ENCODE results near the gene TNS1. TPM values are rescaled to one million over a fixed set of nuclear protein-coding genes. Genes with fewer than 3 reads are reported as not detected.

TNS1 gene
- total and polyA plus RNA-seq, 9 of the 15 experiments (the other 6 are each of a cell fraction or from before 2014, with no cell fraction given) = 0.13 to 2.7 (median 0.77) TPM

DNA sequence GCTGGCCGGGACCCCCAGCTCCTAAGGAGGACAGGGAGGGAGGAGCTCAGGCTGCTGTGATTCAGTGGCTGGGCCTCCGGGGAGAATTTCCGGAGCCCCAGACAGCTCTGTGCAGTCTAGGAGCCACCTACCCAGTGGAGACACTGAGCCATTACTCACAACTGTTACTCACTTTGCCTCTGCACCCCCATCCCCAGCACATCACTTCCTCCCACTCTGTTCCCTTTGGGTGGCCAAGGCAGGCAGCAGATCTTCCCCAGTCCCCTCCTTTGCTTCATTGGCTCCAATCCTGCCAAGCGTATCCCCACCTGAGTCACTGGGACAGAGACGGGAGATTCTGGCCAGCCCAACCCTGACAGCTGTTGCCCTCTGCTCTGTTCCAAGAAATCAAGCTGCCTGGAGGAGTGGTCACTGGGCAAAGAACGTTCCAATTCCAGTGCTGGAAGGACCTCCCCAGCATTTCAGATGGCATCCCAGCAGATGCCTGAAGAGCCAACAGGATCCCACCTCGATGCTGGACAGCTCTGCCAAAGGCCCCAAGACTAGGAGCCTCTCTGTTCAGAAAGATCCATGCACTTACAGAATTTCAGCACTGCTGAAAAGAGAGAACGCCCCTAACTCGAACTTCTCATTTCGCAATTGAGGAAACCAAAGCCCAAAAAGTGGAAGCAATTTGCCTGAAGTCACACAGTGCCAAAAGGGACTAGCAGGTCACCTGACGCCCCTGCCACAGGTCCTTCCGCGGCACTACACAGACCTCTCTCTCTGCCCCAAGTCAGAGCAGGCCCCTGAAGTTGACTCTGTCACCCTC, 68.3 kb downstream of the TNS1 start:
- Histone ChIP-seq H3K4me2 (ENCODE audit: insufficient read depth, low read length) (no peak overlapping the region), H3K79me2 (ENCODE audit: control insufficient read depth, insufficient read depth, low read length) (no peaks in the 10 kb centered on the region), H2AFZ (ENCODE audit: low read depth, low read length) (no peak overlapping the region), H4K20me1 (replicated peaks; ENCODE audit: control insufficient read depth, insufficient read depth, low read length) (no peaks in the 10 kb centered on the region), H3K9me1 (ENCODE audit: control insufficient read depth, insufficient read depth, low read length) (no peaks in the 10 kb centered on the region), H3K4me3 (no peak overlapping the region), H3K27me3 (ENCODE audit: control insufficient read depth in 2 of 2, insufficient read depth in 2 of 2, low read length in 2 of 2) (peaks cover 0 to 58% of the 10 kb centered on the region in 2 experiments; a peak in 3 of 5 replicates), H3K27ac (ENCODE audit: extremely low read depth, low read depth, low read length) (no peak overlapping the region), H3K36me3 (ENCODE audit: control insufficient read depth, insufficient read depth, low read length) (no peaks in the 10 kb centered on the region), H3K9ac (ENCODE audit: insufficient read depth in 1 of 2, low read depth in 2 of 2, low read length in 2 of 2) (no peak overlapping the region), H3K4me1 (replicated peaks in 1 of 2; ENCODE audit: control insufficient read depth in 2 of 2, insufficient read depth in 2 of 2, low read length in 2 of 2) (peaks cover 0 to 7% of the 10 kb centered on the region in 2 experiments; a peak in 2 of 5 replicates), H3K9me3 (replicated peaks; ENCODE audit: control insufficient read depth, insufficient read depth, low read depth, low read length) (no peaks in the 10 kb centered on the region)
- BruUV-seq (replicated peaks) = no TSS peak
- FAIRE-seq (no peak), ATAC-seq (no peak), DNase-seq (ENCODE audit: extremely low read depth in 1 of 4, low spot score in 3 of 4) (no peak)
- intact Hi-C loops (cut with micrococcal nuclease) = no loop called here
- TF ChIP-seq DPF2 (IDR thresholded peaks at IDR 0.05) (no peak), PRMT5 (CRISPR knock-in tag; IDR thresholded peaks at IDR 0.05) (no peak), SRSF1 (IDR thresholded peaks at IDR 0.05; ENCODE audit: low read depth, low read length) (no peak)
- TF ChIP-seq, protein P1, sequence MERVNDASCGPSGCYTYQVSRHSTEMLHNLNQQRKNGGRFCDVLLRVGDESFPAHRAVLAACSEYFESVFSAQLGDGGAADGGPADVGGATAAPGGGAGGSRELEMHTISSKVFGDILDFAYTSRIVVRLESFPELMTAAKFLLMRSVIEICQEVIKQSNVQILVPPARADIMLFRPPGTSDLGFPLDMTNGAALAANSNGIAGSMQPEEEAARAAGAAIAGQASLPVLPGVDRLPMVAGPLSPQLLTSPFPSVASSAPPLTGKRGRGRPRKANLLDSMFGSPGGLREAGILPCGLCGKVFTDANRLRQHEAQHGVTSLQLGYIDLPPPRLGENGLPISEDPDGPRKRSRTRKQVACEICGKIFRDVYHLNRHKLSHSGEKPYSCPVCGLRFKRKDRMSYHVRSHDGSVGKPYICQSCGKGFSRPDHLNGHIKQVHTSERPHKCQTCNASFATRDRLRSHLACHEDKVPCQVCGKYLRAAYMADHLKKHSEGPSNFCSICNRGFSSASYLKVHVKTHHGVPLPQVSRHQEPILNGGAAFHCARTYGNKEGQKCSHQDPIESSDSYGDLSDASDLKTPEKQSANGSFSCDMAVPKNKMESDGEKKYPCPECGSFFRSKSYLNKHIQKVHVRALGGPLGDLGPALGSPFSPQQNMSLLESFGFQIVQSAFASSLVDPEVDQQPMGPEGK (CRISPR knock-in tag; IDR thresholded peaks at IDR 0.05; ENCODE audit: borderline replicate concordance) = no peak
- TF ChIP-seq, protein P2, sequence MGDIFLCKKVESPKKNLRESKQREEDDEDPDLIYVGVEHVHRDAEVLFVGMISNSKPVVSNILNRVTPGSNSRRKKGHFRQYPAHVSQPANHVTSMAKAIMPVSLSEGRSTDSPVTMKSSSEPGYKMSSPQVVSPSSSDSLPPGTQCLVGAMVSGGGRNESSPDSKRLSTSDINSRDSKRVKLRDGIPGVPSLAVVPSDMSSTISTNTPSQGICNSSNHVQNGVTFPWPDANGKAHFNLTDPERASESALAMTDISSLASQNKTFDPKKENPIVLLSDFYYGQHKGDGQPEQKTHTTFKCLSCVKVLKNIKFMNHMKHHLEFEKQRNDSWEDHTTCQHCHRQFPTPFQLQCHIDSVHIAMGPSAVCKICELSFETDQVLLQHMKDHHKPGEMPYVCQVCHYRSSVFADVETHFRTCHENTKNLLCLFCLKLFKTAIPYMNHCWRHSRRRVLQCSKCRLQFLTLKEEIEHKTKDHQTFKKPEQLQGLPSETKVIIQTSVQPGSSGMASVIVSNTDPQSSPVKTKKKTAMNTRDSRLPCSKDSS (IDR thresholded peaks at IDR 0.05; ENCODE audit: low read depth, partially characterized antibody) = no peak
- POLR2A ChIA-PET = no interaction called here
- CTCF ChIA-PET (ENCODE audit: low intra/inter-chr PET ratio) = no interaction called here
- in situ Hi-C loops (cut with MboI) = no loop called here
- 3% methylated on average over 12 of the region's 13 CpGs for WGBS (ENCODE audit: insufficient coverage, low coverage, missing lambda C conversion rate)

All from K562 (cell line).